SK-N-SH (cell line): ENCODE measurements around the gene ZBTB37. TPM values are rescaled to one million over a fixed set of nuclear protein-coding genes. Genes with fewer than 3 reads are reported as not detected.

Source experiments
- CTCF ChIA-PET: fragments of 300-600, 350-600 bp; formaldehyde crosslinking; extraction: SDS; loops from one replicate; lab custom pipeline; 2021; lab: Yijun Ruan, JAX
- POLR2A ChIA-PET: fragments of 350-600 bp; sonication (Branson Sonifier 250); formaldehyde crosslinking; extraction: SDS; loops from one replicate; lab custom pipeline; 2020; ENCODE audit warnings: antibody characterized with exemption, inconsistent platforms; lab: Yijun Ruan, JAX
- DNase-seq: peaks from one replicate; pipeline ENCODE4 v3.0.0; 2012
- H2AFZ ChIP-seq: fragments of 200-600 bp; sonication (generic); 2 replicates; pipeline ENCODE4 v1.8.1; 2016; ENCODE audit warnings: antibody characterized with exemption, mild to moderate bottlenecking, low read depth
- H3F3A ChIP-seq: fragments of 200-600 bp; sonication (generic); replicated peaks from 2 replicates; pipeline ENCODE3; 2016; ENCODE audit warnings: antibody characterized with exemption, mild to moderate bottlenecking; ENCODE audit not compliant: insufficient read depth
- H3K27ac ChIP-seq, 2 experiments: fragments of 200-500 bp in 1 of 2; fragments of 200-600 bp in 1 of 2; sonication (Bioruptor generic) in 1 of 2; sonication (generic), shearing (Covaris generic) in 1 of 2; 2 replicates each; pipeline versions ENCODE4 v1.5.1 to v1.6.1; 2014 to 2016; ENCODE audit warnings: low read depth in 2 of 2, inconsistent platforms in 1 of 2, low read length in 1 of 2, mild to moderate bottlenecking in 1 of 2, mixed read lengths in 1 of 2
- H3K27me3 ChIP-seq: fragments of 200-600 bp; sonication (generic), shearing (Covaris generic); 2 replicates; pipeline ENCODE4 v1.6.1; 2016; ENCODE audit warnings: mixed run types; ENCODE audit not compliant: insufficient read depth
- H3K36me3 ChIP-seq, 2 experiments: fragments of 200-500 bp in 1 of 2; fragments of 200-600 bp in 1 of 2; sonication (Bioruptor generic) in 1 of 2; sonication (generic) in 1 of 2; replicated peaks in 1 of 2; 2 replicates each; pipeline versions ENCODE3 to v1.5.1; 2014 to 2016; ENCODE audit warnings: low read length in 1 of 2, mild to moderate bottlenecking in 1 of 2; ENCODE audit not compliant: insufficient read depth in 2 of 2, control insufficient read depth in 1 of 2
- H3K4me1 ChIP-seq, 2 experiments: fragments of 200-500 bp in 1 of 2; fragments of 200-600 bp in 1 of 2; sonication (Bioruptor generic) in 1 of 2; sonication (generic), shearing (Covaris generic) in 1 of 2; 2 replicates each; pipeline versions ENCODE4 v1.5.1 to v1.6.1; 2014 to 2016; ENCODE audit warnings: low read depth in 1 of 2, low read length in 1 of 2, mixed run types in 1 of 2; ENCODE audit not compliant: insufficient read depth in 2 of 2, control insufficient read depth in 1 of 2
- H3K4me2 ChIP-seq: fragments of 200-600 bp; sonication (generic), shearing (Covaris generic); 2 replicates; pipeline ENCODE4 v1.6.1; 2017; ENCODE audit warnings: mixed run types
- H3K4me3 ChIP-seq, 2 experiments: fragments of 200-500 bp in 1 of 2; fragments of 200-600 bp in 1 of 2; sonication (Bioruptor generic) in 1 of 2; sonication (generic), shearing (Covaris generic) in 1 of 2; 2 replicates each; pipeline versions ENCODE4 v1.5.1 to v1.8.1; 2014 to 2016; ENCODE audit warnings: low read depth in 2 of 2, inconsistent platforms in 1 of 2, low read length in 1 of 2, mild to moderate bottlenecking in 1 of 2, mixed read lengths in 1 of 2, moderate library complexity in 1 of 2
- H3K79me2 ChIP-seq: fragments of 200-600 bp; sonication (generic); 2 replicates; pipeline ENCODE4 v1.8.1; 2017; ENCODE audit warnings: mild to moderate bottlenecking; ENCODE audit not compliant: insufficient read depth
- H3K9ac ChIP-seq: fragments of 200-600 bp; sonication (generic); 2 replicates; pipeline ENCODE4 v1.6.1; 2017; ENCODE audit warnings: mixed run types
- H3K9me2 ChIP-seq: fragments of 200-600 bp; sonication (generic); 2 replicates; pipeline ENCODE4 v1.6.1; 2017; ENCODE audit warnings: mixed run types
- H3K9me3 ChIP-seq: fragments of 200-600 bp; sonication (generic); 2 replicates; pipeline ENCODE4 v1.6.1; 2017; ENCODE audit warnings: mixed run types, mild to moderate bottlenecking, moderate library complexity
- H4K20me1 ChIP-seq: fragments of 200-600 bp; sonication (generic); 2 replicates; pipeline ENCODE4 v1.6.1; 2017; ENCODE audit warnings: mild to moderate bottlenecking, mixed run types; ENCODE audit not compliant: insufficient read depth
- ELF1 ChIP-seq: IDR thresholded peaks from 2 replicates; pipeline ENCODE4 v1.4.0; 2012
- FOXJ3 ChIP-seq: sonication (generic); formaldehyde crosslinking; IDR thresholded peaks from 2 replicates; pipeline ENCODE4 v1.5.1; 2020; ENCODE audit warnings: mild to moderate bottlenecking, missing genetic modification reagents
- GABPA ChIP-seq: IDR thresholded peaks from 2 replicates; pipeline ENCODE4 v1.4.0; 2012; ENCODE audit warnings: low read depth, mild to moderate bottlenecking
- JUND ChIP-seq: IDR thresholded peaks from 2 replicates; pipeline ENCODE4 v1.4.0; 2012
- MXI1 ChIP-seq: IDR thresholded peaks from 2 replicates; pipeline ENCODE4 v1.6.1; 2012; ENCODE audit warnings: mild to moderate bottlenecking, low read depth, low read length, improper control_type of control experiment
- RAD21 ChIP-seq: IDR thresholded peaks from 2 replicates; pipeline ENCODE4 v1.6.1; 2012; ENCODE audit warnings: mild to moderate bottlenecking, low read length
- RFX5 ChIP-seq: IDR thresholded peaks from 2 replicates; pipeline ENCODE4 v1.6.1; 2012; ENCODE audit warnings: mild to moderate bottlenecking, improper control_type of control experiment, low read length
- RXRA ChIP-seq: IDR thresholded peaks from 2 replicates; pipeline ENCODE4 v1.4.0; 2012; ENCODE audit warnings: low read depth, mild to moderate bottlenecking, borderline replicate concordance
- TAF1 ChIP-seq: IDR thresholded peaks from 2 replicates; pipeline ENCODE4 v1.6.1; 2012; ENCODE audit warnings: low read depth, mild to moderate bottlenecking, low read length, moderate library complexity, borderline replicate concordance
- TCF12 ChIP-seq: IDR thresholded peaks from 2 replicates; pipeline ENCODE4 v1.4.0; 2012
- TEAD4 ChIP-seq: IDR thresholded peaks from 2 replicates; pipeline ENCODE4 v1.4.0; 2012; ENCODE audit warnings: mild to moderate bottlenecking, borderline replicate concordance; ENCODE audit not compliant: insufficient read depth
- YY1 ChIP-seq: IDR thresholded peaks from 2 replicates; pipeline ENCODE4 v1.4.0; 2012; ENCODE audit warnings: low read depth, mild to moderate bottlenecking
- WGBS: methylation state at CpG from one replicate; pipeline ENCODE4 v1.1.6; 2017; ENCODE audit warnings: low lambda C conversion rate; 5-methylcytosine and 5-hydroxymethylcytosine counted together
- polyA plus RNA-seq, 3 experiments: library from polyadenylated mRNA; depleted of rRNA; stranded (reverse); fragments of >200 nt; gene quantifications; 2 replicates each; pipeline ENCODE4 v1.2.3, GENCODE V29; 2012
- TF ChIP-seq, protein P1 (sequence below): IDR thresholded peaks from 2 replicates; pipeline ENCODE4; 2012
- TF ChIP-seq, protein P2 (sequence below): IDR thresholded peaks from 2 replicates; pipeline ENCODE4 v1.4.0; 2012; ENCODE audit warnings: low read depth
- TF ChIP-seq, protein P3 (sequence below): IDR thresholded peaks from 2 replicates; pipeline ENCODE4 v1.4.0; 2012; ENCODE audit warnings: low read depth, borderline replicate concordance
- TF ChIP-seq, protein P4 (sequence below): fragments of 200-600 bp; sonication (generic); IDR thresholded peaks from 2 replicates; pipeline ENCODE4 v1.6.1; 2017; ENCODE audit warnings: antibody characterized with exemption, mild to moderate bottlenecking, moderate library complexity

ZBTB37 gene
- polyA plus RNA-seq, 1 of the 3 experiments (the other 2 are of a cell fraction): 0.89 TPM

GRCh38 chr1:173917149-173917548 is 49.0 kb downstream of the ZBTB37 start, which contains the start of gene SERPINC1:
SERPINC1 (minus strand) TSS chr1:173917327; CDS start chr1:173917259, 68 bp downstream.
- Histone ChIP-seq H3K4me1 (no peaks in the 10 kb centered on the region), H3F3A (no peaks in the 10 kb centered on the region), H3K79me2 (no peaks in the 10 kb centered on the region), H3K4me3 (no peak within 1 kb of the TSS), H3K9me2 (no peaks in the 10 kb centered on the region), H3K27me3 (no peaks in the 10 kb centered on the region), H3K27ac (no peak within 1 kb of the TSS), H3K9ac (no peak within 1 kb of the TSS), H3K9me3 (no peaks in the 10 kb centered on the region), H3K4me2 (no peak within 1 kb of the TSS), H4K20me1 (no peaks in the 10 kb centered on the region), H3K36me3 (no peaks in the 10 kb centered on the region), H2AFZ (no peak within 1 kb of the TSS)
- no peak for DNase-seq
- WGBS: 83% methylated on average over 3 of the region's 3 CpGs
- no peak for TF ChIP-seq MXI1
- TF ChIP-seq, protein P1, sequence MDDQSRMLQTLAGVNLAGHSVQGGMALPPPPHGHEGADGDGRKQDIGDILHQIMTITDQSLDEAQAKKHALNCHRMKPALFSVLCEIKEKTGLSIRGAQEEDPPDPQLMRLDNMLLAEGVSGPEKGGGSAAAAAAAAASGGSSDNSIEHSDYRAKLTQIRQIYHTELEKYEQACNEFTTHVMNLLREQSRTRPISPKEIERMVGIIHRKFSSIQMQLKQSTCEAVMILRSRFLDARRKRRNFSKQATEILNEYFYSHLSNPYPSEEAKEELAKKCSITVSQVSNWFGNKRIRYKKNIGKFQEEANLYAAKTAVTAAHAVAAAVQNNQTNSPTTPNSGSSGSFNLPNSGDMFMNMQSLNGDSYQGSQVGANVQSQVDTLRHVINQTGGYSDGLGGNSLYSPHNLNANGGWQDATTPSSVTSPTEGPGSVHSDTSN: no peak
- no peak for TF ChIP-seq FOXJ3 (CRISPR knock-in tag)
- TF ChIP-seq, protein P2, sequence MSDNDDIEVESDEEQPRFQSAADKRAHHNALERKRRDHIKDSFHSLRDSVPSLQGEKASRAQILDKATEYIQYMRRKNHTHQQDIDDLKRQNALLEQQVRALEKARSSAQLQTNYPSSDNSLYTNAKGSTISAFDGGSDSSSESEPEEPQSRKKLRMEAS: no peak
- TF ChIP-seq JUND: no peak
- TF ChIP-seq TAF1: no peak
- no peak for TF ChIP-seq GABPA
- TF ChIP-seq RXRA: no peak
- TF ChIP-seq ELF1: no peak
- TF ChIP-seq TCF12: no peak
- no peak for TF ChIP-seq RFX5
- no peak for TF ChIP-seq TEAD4
- TF ChIP-seq, protein P3, sequence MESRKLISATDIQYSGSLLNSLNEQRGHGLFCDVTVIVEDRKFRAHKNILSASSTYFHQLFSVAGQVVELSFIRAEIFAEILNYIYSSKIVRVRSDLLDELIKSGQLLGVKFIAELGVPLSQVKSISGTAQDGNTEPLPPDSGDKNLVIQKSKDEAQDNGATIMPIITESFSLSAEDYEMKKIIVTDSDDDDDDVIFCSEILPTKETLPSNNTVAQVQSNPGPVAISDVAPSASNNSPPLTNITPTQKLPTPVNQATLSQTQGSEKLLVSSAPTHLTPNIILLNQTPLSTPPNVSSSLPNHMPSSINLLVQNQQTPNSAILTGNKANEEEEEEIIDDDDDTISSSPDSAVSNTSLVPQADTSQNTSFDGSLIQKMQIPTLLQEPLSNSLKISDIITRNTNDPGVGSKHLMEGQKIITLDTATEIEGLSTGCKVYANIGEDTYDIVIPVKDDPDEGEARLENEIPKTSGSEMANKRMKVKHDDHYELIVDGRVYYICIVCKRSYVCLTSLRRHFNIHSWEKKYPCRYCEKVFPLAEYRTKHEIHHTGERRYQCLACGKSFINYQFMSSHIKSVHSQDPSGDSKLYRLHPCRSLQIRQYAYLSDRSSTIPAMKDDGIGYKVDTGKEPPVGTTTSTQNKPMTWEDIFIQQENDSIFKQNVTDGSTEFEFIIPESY: no peak
- ChIA-PET POLR2A (no interaction called here), CTCF (no interaction called here)

- TF ChIP-seq, protein P4, sequence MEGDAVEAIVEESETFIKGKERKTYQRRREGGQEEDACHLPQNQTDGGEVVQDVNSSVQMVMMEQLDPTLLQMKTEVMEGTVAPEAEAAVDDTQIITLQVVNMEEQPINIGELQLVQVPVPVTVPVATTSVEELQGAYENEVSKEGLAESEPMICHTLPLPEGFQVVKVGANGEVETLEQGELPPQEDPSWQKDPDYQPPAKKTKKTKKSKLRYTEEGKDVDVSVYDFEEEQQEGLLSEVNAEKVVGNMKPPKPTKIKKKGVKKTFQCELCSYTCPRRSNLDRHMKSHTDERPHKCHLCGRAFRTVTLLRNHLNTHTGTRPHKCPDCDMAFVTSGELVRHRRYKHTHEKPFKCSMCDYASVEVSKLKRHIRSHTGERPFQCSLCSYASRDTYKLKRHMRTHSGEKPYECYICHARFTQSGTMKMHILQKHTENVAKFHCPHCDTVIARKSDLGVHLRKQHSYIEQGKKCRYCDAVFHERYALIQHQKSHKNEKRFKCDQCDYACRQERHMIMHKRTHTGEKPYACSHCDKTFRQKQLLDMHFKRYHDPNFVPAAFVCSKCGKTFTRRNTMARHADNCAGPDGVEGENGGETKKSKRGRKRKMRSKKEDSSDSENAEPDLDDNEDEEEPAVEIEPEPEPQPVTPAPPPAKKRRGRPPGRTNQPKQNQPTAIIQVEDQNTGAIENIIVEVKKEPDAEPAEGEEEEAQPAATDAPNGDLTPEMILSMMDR: no peak
- TF ChIP-seq GABPA (no peak), YY1 (no peak), RAD21 (no peak)
- TF ChIP-seq, all 33 proteins: peak for 0
- H2AFZ ChIP-seq: no peak overlapping the region
- H3K36me3 ChIP-seq: no peaks in the 10 kb centered on the region
- POLR2A ChIA-PET: no interaction called here
- H3K27me3 ChIP-seq: no peaks in the 10 kb centered on the region
- CTCF ChIA-PET: no interaction called here
- no peaks in the 10 kb centered on the region for H3K79me2 ChIP-seq
- no peak overlapping the region for H3K27ac ChIP-seq
- H3K4me2 ChIP-seq: no peak overlapping the region
- WGBS: 83% methylated on average over 11 of the region's 12 CpGs
- H3K9me3 ChIP-seq: no peaks in the 10 kb centered on the region
- H3F3A ChIP-seq: no peaks in the 10 kb centered on the region
- no peaks in the 10 kb centered on the region for H3K9me2 ChIP-seq
- H3K9ac ChIP-seq: no peak overlapping the region
- H4K20me1 ChIP-seq: no peaks in the 10 kb centered on the region
- no peaks in the 10 kb centered on the region for H3K4me1 ChIP-seq
- no peak for DNase-seq
- H3K4me3 ChIP-seq: no peak overlapping the region
Observed at GRCh38 chr1:173917635-173918493, 49.7 kb downstream of the ZBTB37 start.
